Activated effector memory CD4-positive, alpha-beta T cell treated with Interleukin-2 at 50 U/mL for 16 hours (primary cell): ENCODE results near the gene MCC.

ENCODE experiments used
- DNase-seq: peaks from one replicate; pipeline ENCODE4 v3.0.0-alpha.2; 2020

The MCC gene

GRCh38 chr5:113166852-113167366, 321.3 kb downstream of the MCC start:
- DNase-seq: no peak

- no peak for DNase-seq
Measured at GRCh38 chr5:113166261-113166660, 322.0 kb downstream of the MCC start.

- no peak for DNase-seq
Measured at GRCh38 chr5:113164021-113164420, 324.2 kb downstream of the MCC start.

GRCh38 chr5:113163328-113163727, 324.9 kb downstream of the MCC start:
- DNase-seq: no peak

GRCh38 chr5:113162770-113163169, 325.5 kb downstream of the MCC start:
- no peak for DNase-seq

- DNase-seq: no peak
Measured at GRCh38 chr5:113162208-113162607, 326.0 kb downstream of the MCC start.

- DNase-seq: no peak
Measured at GRCh38 chr5:113161806-113162205, 326.4 kb downstream of the MCC start.

- DNase-seq: no peak
Measured at GRCh38 chr5:113157886-113158285, 330.4 kb downstream of the MCC start.

- no peak for DNase-seq
Measured at GRCh38 chr5:113156271-113156877, 331.9 kb downstream of the MCC start.

- no peak for DNase-seq
Measured at GRCh38 chr5:113153512-113154097, 334.6 kb downstream of the MCC start.

- no peak for DNase-seq
Measured at GRCh38 chr5:113152380-113152740, 335.9 kb downstream of the MCC start.

- no peak for DNase-seq
Measured at GRCh38 chr5:113151641-113152379, 336.4 kb downstream of the MCC start.

- DNase-seq: no peak
Measured at GRCh38 chr5:113150821-113151220, 337.4 kb downstream of the MCC start.

- DNase-seq: no peak
Measured at GRCh38 chr5:113150221-113150620, 338.0 kb downstream of the MCC start.

- no peak for DNase-seq
Measured at GRCh38 chr5:113147537-113147936, 340.7 kb downstream of the MCC start.

- DNase-seq: no peak
Measured at GRCh38 chr5:113147101-113147508, 341.1 kb downstream of the MCC start.

GRCh38 chr5:113145757-113146387, 342.4 kb downstream of the MCC start:
- DNase-seq: no peak

- DNase-seq: no peak
Measured at GRCh38 chr5:113142186-113142585, 346.1 kb downstream of the MCC start.

- DNase-seq: no peak
Measured at GRCh38 chr5:113140837-113141671, 347.2 kb downstream of the MCC start.

GRCh38 chr5:113133211-113133975, 354.9 kb downstream of the MCC start:
- no peak for DNase-seq

GRCh38 chr5:113132564-113132963, 355.7 kb downstream of the MCC start:
- no peak for DNase-seq
